SK-N-MC (cell line): Measurements from ENCODE around the gene RPL39.

Source experiments
- EZH2 ChIP-seq: fragments of 200-600 bp; sonication (generic); IDR thresholded peaks from one replicate; pipeline ENCODE4 v1.6.1; 2017; ENCODE audit warnings: antibody characterized with exemption
- FOXP2 ChIP-seq: optimal IDR thresholded peaks from 2 replicates; pipeline ENCODE3; 2011; ENCODE audit warnings: mild to moderate bottlenecking, moderate library complexity; ENCODE audit not compliant: insufficient read depth; ENCODE audit errors: extremely low read length, control extremely low read depth
- POLR2AphosphoS5 ChIP-seq: IDR thresholded peaks from 2 replicates; pipeline ENCODE4 v1.6.1; 2012; ENCODE audit warnings: mild to moderate bottlenecking, low read depth, low read length, borderline replicate concordance

- TF ChIP-seq POLR2AphosphoS5 (no peak), EZH2 (no peak), FOXP2 (no peak)
Measured at GRCh38 chrX:119828446-119828845, 37.0 kb upstream of the RPL39 start.
